ENCODE measurements around the gene FBLN2.

DNA sequence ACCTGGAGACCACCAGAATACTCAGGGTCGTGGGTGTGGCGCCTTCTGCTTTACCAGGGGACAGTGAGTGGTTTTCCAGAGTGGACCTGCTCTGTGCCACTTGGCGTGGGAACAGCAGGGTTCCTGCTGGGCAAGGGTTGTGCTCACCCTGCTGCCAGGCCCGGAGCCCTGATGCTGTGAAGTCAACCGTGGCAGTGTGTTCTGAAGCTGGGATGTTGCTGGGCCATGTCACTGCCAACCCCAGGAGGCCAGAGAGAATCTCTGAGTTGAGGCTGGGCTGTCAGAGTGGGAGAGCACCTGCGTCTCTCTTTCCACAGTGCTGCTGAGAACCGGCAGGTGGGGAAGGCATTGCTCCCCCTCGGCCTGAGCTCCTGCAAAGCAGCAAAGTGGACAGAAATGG, 48.7 kb downstream of the FBLN2 start:
- TF ChIP-seq, protein P1, sequence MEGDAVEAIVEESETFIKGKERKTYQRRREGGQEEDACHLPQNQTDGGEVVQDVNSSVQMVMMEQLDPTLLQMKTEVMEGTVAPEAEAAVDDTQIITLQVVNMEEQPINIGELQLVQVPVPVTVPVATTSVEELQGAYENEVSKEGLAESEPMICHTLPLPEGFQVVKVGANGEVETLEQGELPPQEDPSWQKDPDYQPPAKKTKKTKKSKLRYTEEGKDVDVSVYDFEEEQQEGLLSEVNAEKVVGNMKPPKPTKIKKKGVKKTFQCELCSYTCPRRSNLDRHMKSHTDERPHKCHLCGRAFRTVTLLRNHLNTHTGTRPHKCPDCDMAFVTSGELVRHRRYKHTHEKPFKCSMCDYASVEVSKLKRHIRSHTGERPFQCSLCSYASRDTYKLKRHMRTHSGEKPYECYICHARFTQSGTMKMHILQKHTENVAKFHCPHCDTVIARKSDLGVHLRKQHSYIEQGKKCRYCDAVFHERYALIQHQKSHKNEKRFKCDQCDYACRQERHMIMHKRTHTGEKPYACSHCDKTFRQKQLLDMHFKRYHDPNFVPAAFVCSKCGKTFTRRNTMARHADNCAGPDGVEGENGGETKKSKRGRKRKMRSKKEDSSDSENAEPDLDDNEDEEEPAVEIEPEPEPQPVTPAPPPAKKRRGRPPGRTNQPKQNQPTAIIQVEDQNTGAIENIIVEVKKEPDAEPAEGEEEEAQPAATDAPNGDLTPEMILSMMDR (optimal IDR thresholded peaks at IDR 0.05 in 1 of 3, IDR thresholded peaks at IDR 0.05 in 1 of 3, conservative IDR thresholded peaks at IDR 0.05 in 1 of 3; ENCODE audit: extremely low read depth in 1 of 3, insufficient read depth in 2 of 3, low read length in 3 of 3): no peak
- TF ChIP-seq EZH2 (IDR thresholded peaks at IDR 0.05; ENCODE audit: low read length): no peak

Measured in keratinocyte (primary cell).